Stimulated activated CD8-positive, alpha-beta memory T cell treated with anti-CD3 and anti-CD28 coated beads, Interleukin-12 subunit alpha, Interleukin-12 subunit beta, amount 100 ng/mL, for 24 hours (primary cell): ENCODE measurements around the gene WWOX.
"Not testable (repeated sequence)": the region's sequence is repeated elsewhere in the genome, so short reads cannot be mapped to it uniquely, and the experiment has no call there.

ENCODE experiments used
- DNase-seq: peaks from one replicate; pipeline ENCODE4 v3.0.0-alpha.2; 2020; ENCODE audit errors: extremely low read depth

Gene WWOX

GRCh38 chr16:78577630-78578029, 478.2 kb downstream of the WWOX start:
- no peak for DNase-seq

GRCh38 chr16:78579020-78579419, 479.6 kb downstream of the WWOX start:
- no peak for DNase-seq

- no peak for DNase-seq
Measured at GRCh38 chr16:78583441-78583840, 484.0 kb downstream of the WWOX start.

- DNase-seq, result no peak
Measured at GRCh38 chr16:78584213-78584860, 484.9 kb downstream of the WWOX start.

GRCh38 chr16:78584991-78585390, 485.5 kb downstream of the WWOX start:
- no peak for DNase-seq

DNA sequence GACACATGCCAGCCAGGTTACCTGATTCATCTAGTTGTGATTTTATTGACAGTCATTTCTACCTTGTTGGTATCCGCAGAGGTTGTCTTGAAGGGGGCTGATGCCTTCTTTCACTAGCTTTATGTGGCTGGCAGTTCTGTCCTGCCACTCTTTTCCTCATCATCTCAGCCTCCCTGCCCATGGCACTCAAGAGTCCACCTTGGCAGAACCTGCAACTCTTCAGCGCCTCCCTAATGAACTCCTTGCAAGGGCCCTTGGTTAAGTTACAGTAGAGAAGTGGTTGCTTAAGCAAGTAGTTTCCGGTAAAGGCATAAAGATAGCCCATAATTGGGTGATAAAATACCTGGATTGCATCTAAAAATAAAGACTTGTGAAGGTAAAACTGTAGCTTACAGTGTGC, 489.9 kb downstream of the WWOX start:
- DNase-seq, result no peak

DNA sequence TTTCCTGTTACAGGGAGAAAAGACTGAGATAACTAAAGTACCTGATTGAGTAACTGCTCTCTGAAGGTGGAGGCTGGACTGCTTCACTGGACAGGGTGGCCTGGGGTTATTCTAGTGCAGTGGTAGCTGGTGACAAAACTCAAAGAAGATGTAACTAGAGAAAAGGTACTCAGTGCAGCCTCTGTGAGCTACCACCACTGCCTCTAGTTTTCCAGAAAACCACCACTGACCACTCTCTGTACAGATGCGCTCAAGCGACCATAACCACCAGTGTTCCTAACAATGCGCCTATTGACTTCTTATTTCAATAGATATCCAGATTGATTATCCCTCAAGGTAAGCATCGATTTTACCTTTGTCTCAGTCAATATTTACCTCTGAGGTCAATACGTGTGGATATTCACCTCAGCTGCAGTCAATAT, 492.2 kb downstream of the WWOX start:
- DNase-seq, result no peak

DNA sequence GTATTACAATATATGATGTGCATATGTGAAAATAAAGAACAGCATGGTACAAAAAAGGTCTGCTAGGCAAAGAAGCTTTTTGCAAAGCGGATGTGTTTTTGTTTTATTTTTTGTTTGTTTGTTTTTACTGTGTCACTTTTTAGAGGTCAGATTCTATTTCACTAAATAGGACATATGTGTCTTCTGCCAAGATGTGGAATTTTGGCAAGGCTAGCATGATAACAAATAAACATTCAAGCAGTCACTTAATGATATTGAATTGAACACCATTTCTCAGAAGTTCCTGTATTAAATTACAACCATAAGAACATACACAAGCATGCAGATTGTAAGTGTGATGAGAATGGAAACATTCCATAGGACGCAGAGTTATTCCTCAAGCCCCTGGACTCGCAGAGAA, 492.7 kb downstream of the WWOX start:
- DNase-seq, result no peak

GRCh38 chr16:78593352-78593751, 493.9 kb downstream of the WWOX start:
- DNase-seq, result no peak

- no peak for DNase-seq
Measured at GRCh38 chr16:78594191-78594590, 494.7 kb downstream of the WWOX start.

- DNase-seq, result no peak
Measured at GRCh38 chr16:78596348-78596995, 497.0 kb downstream of the WWOX start.

GRCh38 chr16:78596996-78597422, 497.6 kb downstream of the WWOX start:
- no peak for DNase-seq

- no peak for DNase-seq
Measured at GRCh38 chr16:78597809-78598570, 498.5 kb downstream of the WWOX start.

- no peak for DNase-seq
Measured at GRCh38 chr16:78599271-78599670, 499.8 kb downstream of the WWOX start.

GRCh38 chr16:78604423-78605062, 505.1 kb downstream of the WWOX start:
- DNase-seq, result not testable (repeated sequence)

GRCh38 chr16:78605548-78606101, 506.2 kb downstream of the WWOX start:
- no peak for DNase-seq

- DNase-seq, result no peak
Measured at GRCh38 chr16:78606545-78606944, 507.1 kb downstream of the WWOX start.

DNA sequence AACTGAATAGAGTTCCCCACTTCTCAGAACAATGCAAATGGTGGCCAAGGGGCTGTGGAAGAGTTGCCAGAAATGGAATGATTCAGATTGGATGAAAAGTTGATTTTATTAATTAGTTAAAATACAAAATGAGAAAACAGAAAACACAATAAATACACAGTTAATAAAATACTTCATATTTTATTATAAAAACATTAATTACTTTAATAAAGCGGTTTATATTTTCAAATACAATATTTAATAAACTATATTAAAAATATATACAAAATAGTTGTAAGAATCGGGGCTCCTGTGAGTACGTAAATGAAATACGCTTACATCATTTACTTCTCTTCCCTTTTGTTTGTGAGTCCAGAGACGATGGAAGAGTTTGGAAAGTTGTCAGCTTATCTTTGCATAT, 507.6 kb downstream of the WWOX start:
- no peak for DNase-seq

DNA sequence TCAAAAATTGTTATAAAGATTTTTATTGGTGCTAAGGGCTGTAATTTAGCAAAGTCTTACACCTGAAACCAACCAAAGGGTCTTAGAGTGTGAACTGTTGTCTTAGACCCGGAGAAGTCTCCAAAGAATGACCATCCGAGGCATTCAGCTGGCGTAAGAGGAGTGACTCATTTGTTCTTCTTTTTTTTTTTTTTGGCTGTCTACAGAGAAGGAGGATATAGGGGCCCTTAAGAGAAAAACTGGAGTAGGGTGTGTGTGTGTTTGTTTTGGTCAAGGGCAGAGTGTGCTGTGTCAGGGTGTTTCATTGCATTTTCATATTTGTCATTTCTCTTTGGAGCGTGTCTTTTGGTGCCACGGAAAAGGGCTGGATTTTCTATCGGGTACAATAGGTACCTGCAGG, 508.0 kb downstream of the WWOX start:
- DNase-seq, result no peak

- no peak for DNase-seq
Measured at GRCh38 chr16:78608305-78608776, 508.9 kb downstream of the WWOX start.

DNA sequence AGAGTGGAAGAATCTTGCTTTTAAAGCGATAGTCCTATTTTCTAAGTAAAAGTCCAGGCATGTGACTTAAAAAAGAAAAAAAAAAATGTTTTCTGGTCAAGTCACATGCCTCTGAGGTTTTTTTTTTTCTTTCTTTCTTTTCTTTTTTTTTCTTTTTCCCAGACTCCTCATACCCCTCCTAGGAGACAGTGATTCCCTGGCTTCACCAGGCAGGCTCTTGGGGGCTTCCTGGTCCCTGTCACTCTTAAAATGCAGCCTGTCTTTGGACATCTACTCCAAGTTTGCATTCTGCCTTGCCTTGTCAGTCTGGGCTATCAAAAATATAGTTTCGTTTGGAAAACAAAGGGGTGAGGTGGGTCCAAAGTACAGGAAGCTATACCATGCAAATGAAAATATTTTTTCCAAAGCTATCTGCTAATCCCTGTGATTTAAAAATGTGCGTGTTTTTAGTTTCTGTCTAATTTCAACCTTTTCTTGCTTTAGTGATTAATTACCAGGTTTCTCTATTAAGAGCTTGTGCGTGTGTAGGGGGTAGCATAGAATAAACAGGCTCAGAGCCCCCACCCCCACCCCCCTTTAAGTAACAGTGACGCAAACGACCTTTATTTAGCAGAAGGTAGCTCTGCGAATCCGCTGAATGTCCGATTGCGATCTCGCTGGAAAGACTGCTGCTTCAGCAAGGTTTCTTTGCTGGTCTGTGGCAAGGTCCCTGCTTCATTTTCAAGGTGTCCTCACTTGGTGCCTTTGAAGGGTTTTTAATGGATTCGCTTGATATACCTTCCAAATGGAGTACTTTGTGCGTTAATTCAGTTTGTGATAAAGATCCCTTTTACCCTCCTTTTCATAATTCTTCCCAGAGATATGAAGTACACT, 510.2 kb downstream of the WWOX start:
- no peak for DNase-seq
